AG04450 (cell line): ENCODE measurements around the gene RNF125. TPM values are rescaled to one million over a fixed set of nuclear protein-coding genes. Genes with fewer than 3 reads are reported as not detected.

Experiments used
- CTCF ChIA-PET: fragments of 300-600, 350-600 bp; formaldehyde crosslinking; extraction: SDS; loops from one replicate; lab custom pipeline; 2022; ENCODE audit warnings: antibody characterized with exemption, inconsistent platforms; lab: Charles Lee
- POLR2A ChIA-PET: fragments of 350-600 bp; formaldehyde crosslinking; extraction: SDS; loops from one replicate; lab custom pipeline; 2021; ENCODE audit warnings: antibody characterized with exemption, inconsistent platforms; lab: Yijun Ruan, JAX
- DNase-seq: peaks from one replicate; pipeline ENCODE4 v3.0.0-alpha.2; 2011; ENCODE audit warnings: low read depth, low spot score
- H3K27ac ChIP-seq: one replicate; pipeline ENCODE4 v1.5.1; 2012; ENCODE audit warnings: low read depth, low read length, control low read depth
- H3K27me3 ChIP-seq: one replicate; pipeline ENCODE4 v1.6.0; 2012; ENCODE audit warnings: low read length; ENCODE audit not compliant: control insufficient read depth, insufficient read depth
- H3K4me3 ChIP-seq: 2 replicates; pipeline ENCODE4 v1.5.1; 2011; ENCODE audit warnings: mild to moderate bottlenecking, low read depth, low read length, control low read depth
- H3K9me3 ChIP-seq: 2 replicates; pipeline ENCODE4 v1.5.1; 2012; ENCODE audit warnings: low read length; ENCODE audit not compliant: control insufficient read depth, insufficient read depth
- CTCF ChIP-seq: IDR thresholded peaks from 2 replicates; pipeline ENCODE4 v1.5.1; 2011; ENCODE audit warnings: low read depth, low read length, control low read depth, inconsistent platforms
- polyA minus RNA-seq: library from RNA; depleted of rRNA, polyadenylated mRNA; stranded (reverse); fragments of >200 nt; gene quantifications from 2 replicates; pipeline ENCODE4 v1.2.3, GENCODE V29; 2011; rRNA and poly(A)+ RNA removed
- polyA plus RNA-seq: library from polyadenylated mRNA; depleted of rRNA; stranded (reverse); fragments of >200 nt; gene quantifications from 2 replicates; pipeline ENCODE4 v1.2.3, GENCODE V29; 2011; rRNA removed

RNF125 gene
- polyA plus RNA-seq (0.37 and 0.41 TPM in 2 replicates), polyA minus RNA-seq (0.09 and 0.56 TPM in 2 replicates)

DNA sequence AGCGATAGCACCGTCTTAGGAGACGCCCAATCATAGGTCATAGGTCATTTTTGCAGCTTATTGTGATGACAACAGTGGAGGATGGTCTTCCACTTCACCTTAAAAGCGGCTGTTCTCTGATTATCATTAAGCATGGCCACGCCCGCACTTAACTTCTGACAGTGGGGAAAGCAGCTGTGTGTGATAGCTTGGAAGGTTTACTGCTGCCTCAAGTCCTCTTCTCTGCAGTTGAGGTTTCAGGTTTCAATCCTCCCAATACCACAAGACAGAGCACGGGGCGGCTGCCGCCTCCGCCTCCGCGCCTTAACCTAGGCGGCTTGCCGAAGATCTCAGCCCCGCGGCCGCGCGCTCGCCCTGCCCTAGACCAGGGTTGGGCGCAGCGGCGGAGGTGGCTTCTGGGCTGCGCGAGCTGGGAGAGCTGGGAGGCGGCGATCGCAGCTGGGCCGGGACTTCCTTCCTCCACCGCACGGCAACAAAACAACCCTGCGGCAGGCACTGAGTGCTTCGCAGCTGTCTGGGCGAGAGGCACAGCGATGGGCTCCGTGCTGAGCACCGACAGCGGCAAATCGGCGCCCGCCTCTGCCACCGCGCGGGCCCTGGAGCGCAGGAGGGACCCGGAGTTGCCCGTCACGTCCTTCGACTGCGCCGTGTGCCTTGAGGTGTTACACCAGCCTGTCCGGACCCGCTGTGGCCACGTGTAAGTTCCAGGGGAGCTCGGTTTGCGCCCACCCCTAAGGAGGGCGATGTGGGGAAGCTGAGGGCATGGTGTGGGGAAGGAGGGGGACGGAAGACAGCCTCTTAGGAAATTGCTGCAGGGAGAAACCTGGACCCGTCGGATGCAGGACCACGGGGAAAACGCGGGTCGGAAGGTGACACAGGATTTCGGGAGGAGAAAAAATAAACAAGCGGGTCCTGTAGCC is at the start of gene RNF125:
Gene RNF125, plus strand, starts transcription at position 495 of the 920 bp plus-strand sequence. Its CDS starts 39 bp downstream, at position 534.
- Histone ChIP-seq H3K27me3 (peaks cover 7% of the 10 kb centered on the region), H3K27ac (no peak within 1 kb of the TSS), H3K9me3 (no peaks in the 10 kb centered on the region; the same call in 1 of the 2 replicates), H3K4me3 (peak within 1 kb of the TSS; percentile 62)
- DNase-seq: peak; percentile 23
- POLR2A ChIA-PET: interaction anchor here (0.9 to 1.3 kb wide), 2 partner anchors 76 to 452 kb away, joined by 3 to 5 read pairs; partner anchors contain the start of genes GAREM1 and TRAPPC8
- TF ChIP-seq CTCF: no peak
- CTCF ChIA-PET: interaction anchor here (1.1 kb wide), 1 partner anchor 41 kb away, joined by 4 read pairs; no protein-coding TSS in a partner anchor

GRCh38 chr18:31970617-31971016 is 48.0 kb upstream of the RNF125 start:
- no peak for TF ChIP-seq CTCF
- H3K4me3 ChIP-seq: no peak overlapping the region
- CTCF ChIA-PET: interaction anchor here (1.0 kb wide), 1 partner anchor 12 kb away, joined by 3 read pairs; no protein-coding TSS in a partner anchor
- H3K27me3 ChIP-seq: no peaks in the 10 kb centered on the region
- POLR2A ChIA-PET: no interaction called here
- H3K27ac ChIP-seq: no peak overlapping the region
- H3K9me3 ChIP-seq: peaks cover 15% of the 10 kb centered on the region
- no peak for DNase-seq

- ChIA-PET POLR2A (no interaction called here), CTCF (no interaction called here)
- H3K9me3 ChIP-seq: peaks cover 12% of the 10 kb centered on the region
- no peak overlapping the region for H3K27ac ChIP-seq
- no peaks in the 10 kb centered on the region for H3K27me3 ChIP-seq
- no peak for TF ChIP-seq CTCF
- DNase-seq: no peak
- no peak overlapping the region for H3K4me3 ChIP-seq
These were observed 44.6 kb upstream of the RNF125 start for GRCh38 chr18:31973929-31974546.

DNA sequence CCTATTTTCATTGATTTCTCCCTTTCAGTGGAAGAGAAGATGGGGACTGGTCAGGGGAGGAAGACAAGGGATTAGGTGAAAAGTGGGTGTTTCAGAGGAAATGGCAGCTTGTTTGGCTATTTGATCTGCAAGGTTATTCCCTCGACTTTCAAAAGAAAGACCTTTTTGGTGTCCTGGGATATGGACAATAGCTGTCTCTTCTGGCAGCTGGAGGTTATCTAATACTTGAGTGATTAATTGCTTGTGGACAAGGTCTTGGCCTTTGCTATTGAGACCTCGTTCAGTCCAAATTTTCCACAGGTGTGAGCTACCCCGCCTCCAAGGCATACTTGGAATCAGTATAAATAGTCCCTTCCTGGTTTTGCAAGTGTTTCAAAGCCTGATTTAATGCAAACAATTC is 42.4 kb upstream of the RNF125 start:
- H3K4me3 ChIP-seq: no peak overlapping the region
- no peak for TF ChIP-seq CTCF
- POLR2A ChIA-PET: no interaction called here
- no peaks in the 10 kb centered on the region for H3K27me3 ChIP-seq
- peaks cover 12% of the 10 kb centered on the region for H3K9me3 ChIP-seq
- DNase-seq: no peak
- CTCF ChIA-PET: interaction anchor here (0.6 to 3.3 kb wide), 13 partner anchors 10 to 422 kb away, joined by 3 to 23 read pairs (median 8); no protein-coding TSS in a partner anchor
- no peak overlapping the region for H3K27ac ChIP-seq
